Ovary (tissue), 9 donors: ENCODE results near the gene SLC6A6. TPM values are rescaled to one million over a fixed set of nuclear protein-coding genes. Genes with fewer than 3 reads are reported as not detected.

Source experiments
- DNase-seq, 5 donors: peaks; one replicate each; pipeline ENCODE4 v3.0.0-alpha.2; 2019 to 2020
- H3K27ac ChIP-seq, 2 donors: fragments of 200-600 bp; one replicate each; pipeline versions ENCODE4 v1.5.1 to v1.8.0; 2019 to 2022
- H3K27me3 ChIP-seq: fragments of 200-600 bp; one replicate; pipeline ENCODE4 v1.8.0; 2022
- H3K36me3 ChIP-seq: fragments of 200-600 bp; sonication (generic); one replicate; pipeline ENCODE4 v1.5.1; 2019
- H3K4me1 ChIP-seq: one replicate; pipeline ENCODE4 v1.8.1; 2013; ENCODE audit warnings: mild to moderate bottlenecking, moderate library complexity; ENCODE audit not compliant: insufficient read depth
- H3K4me3 ChIP-seq: fragments of 200-600 bp; sonication (generic); one replicate; pipeline ENCODE4 v1.5.1; 2017
- H3K9me3 ChIP-seq, 2 donors: fragments of 200-600 bp in 1 of 2; sonication (generic) in 1 of 2; one replicate each; pipeline versions ENCODE4 v1.5.1 to v1.8.1; 2013 to 2019; ENCODE audit warnings: mild to moderate bottlenecking in 1 of 2, moderate library complexity in 1 of 2
- EP300 ChIP-seq: sonication (generic); formaldehyde crosslinking; IDR thresholded peaks from one replicate; pipeline ENCODE4 v1.6.1; 2017; ENCODE audit warnings: antibody characterized with exemption
- POLR2A ChIP-seq: fragments of 450-650 bp; IDR thresholded peaks from one replicate; pipeline ENCODE4 v1.6.1; 2017; ENCODE audit warnings: antibody characterized with exemption, mild to moderate bottlenecking, moderate library complexity
- WGBS, 3 donors: extraction: QIAGEN DNeasy Blood & Tissue Kit in 1 of 3; methylation state at CpG; one replicate each; pipeline versions ENCODE4 v1.1.5 to v1.1.7; 2013 to 2017; 5-methylcytosine and 5-hydroxymethylcytosine counted together
- intact Hi-C, 4 donors: fragments of 100-400 bp; cut with DNase I; formaldehyde crosslinking; loops; one replicate each; pipeline versions ENCODE4 v1.11.0 to v1.15.1; 2022 to 2023
- polyA plus RNA-seq, 2 donors: library from polyadenylated mRNA; stranded (reverse); fragments of 200-250 nt in 1 of 2; fragments of 350-450 nt in 1 of 2; fragmentation: Illumina TruSeq in 1 of 2; extraction: RNeasy Lipid Tissue Mini Kit (QIAGEN cat#74804) in 1 of 2; gene quantifications; one replicate each; pipeline ENCODE4 v1.2.3, GENCODE V29; 2013 to 2014
- total RNA-seq, 7 donors: library from RNA; depleted of rRNA in 2 of 7; stranded (reverse); fragments of >200 nt in 2 of 7; fragmentation: NEBNext Ultra II Directional in 3 of 7; extraction: Animal tissue kit (Norgen Biotek cat#: 25700) in 3 of 7; gene quantifications; one replicate each; pipeline versions ENCODE4 v1.1.0 to v1.2.4, GENCODE V29; 2016 to 2023
- TF ChIP-seq, protein P1 (sequence below), 3 donors: fragments of 450-650 bp in 2 of 3; fragments of 200-600 bp in 1 of 3; IDR thresholded peaks; one replicate each; pipeline versions ENCODE4 v1.5.1 to v1.8.0; 2016 to 2022; ENCODE audit warnings: antibody characterized with exemption in 3 of 3, mild to moderate bottlenecking in 1 of 3
- donor health status: DM: no; HTN: no; CAD: no; lungs with moderate emphysema.
- donor health status: DM: no; HTN: no; CAD: no.
- donor health status: Bipolar disorder and iron deficiency.
- donor health status: DM: yes; HTN: yes; CAD: no.
- donor health status: DM: no; HTN: no; CAD: no.
- donor health status: DM: yes; HTN: yes; CAD: no.

Gene SLC6A6
- total and polyA plus RNA-seq, 9 donors: 32.5 to 141 (median 80.5) TPM

GRCh38 chr3:14475621-14476020, 73.2 kb downstream of the SLC6A6 start:
- no peak for DNase-seq
- H3K4me1 ChIP-seq: peaks cover 47% of the 10 kb centered on the region
- TF ChIP-seq, protein P1, sequence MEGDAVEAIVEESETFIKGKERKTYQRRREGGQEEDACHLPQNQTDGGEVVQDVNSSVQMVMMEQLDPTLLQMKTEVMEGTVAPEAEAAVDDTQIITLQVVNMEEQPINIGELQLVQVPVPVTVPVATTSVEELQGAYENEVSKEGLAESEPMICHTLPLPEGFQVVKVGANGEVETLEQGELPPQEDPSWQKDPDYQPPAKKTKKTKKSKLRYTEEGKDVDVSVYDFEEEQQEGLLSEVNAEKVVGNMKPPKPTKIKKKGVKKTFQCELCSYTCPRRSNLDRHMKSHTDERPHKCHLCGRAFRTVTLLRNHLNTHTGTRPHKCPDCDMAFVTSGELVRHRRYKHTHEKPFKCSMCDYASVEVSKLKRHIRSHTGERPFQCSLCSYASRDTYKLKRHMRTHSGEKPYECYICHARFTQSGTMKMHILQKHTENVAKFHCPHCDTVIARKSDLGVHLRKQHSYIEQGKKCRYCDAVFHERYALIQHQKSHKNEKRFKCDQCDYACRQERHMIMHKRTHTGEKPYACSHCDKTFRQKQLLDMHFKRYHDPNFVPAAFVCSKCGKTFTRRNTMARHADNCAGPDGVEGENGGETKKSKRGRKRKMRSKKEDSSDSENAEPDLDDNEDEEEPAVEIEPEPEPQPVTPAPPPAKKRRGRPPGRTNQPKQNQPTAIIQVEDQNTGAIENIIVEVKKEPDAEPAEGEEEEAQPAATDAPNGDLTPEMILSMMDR (IDR thresholded peaks at IDR 0.05): no peak
- no peak for TF ChIP-seq POLR2A
- TF ChIP-seq EP300: no peak
- intact Hi-C loops: no loop called here
- no peak overlapping the region for H3K4me3 ChIP-seq
- H3K27ac ChIP-seq: peak overlapping the region in 1 of 2 donors; percentile 85
- H3K27me3 ChIP-seq: no peaks in the 10 kb centered on the region
- 47 to 56% (median 49%) methylated on average over 7 of the region's 7 CpGs for WGBS, 3 donors
- H3K9me3 ChIP-seq: no peaks in the 10 kb centered on the region
- H3K36me3 ChIP-seq: no peaks in the 10 kb centered on the region

- Histone ChIP-seq H3K4me3 (no peak overlapping the region), H3K27me3 (no peaks in the 10 kb centered on the region), H3K27ac (peak overlapping the region in 1 of 2 donors; percentile 85), H3K36me3 (no peaks in the 10 kb centered on the region), H3K9me3 (no peaks in the 10 kb centered on the region), H3K4me1 (peaks cover 53% of the 10 kb centered on the region)
- no peak for TF ChIP-seq EP300
- TF ChIP-seq, protein P1 (IDR thresholded peaks at IDR 0.05): no peak
- no peak for TF ChIP-seq POLR2A
- intact Hi-C loops: no loop called here
- WGBS, 3 donors: 93 to 96% (median 94%) methylated on average over 13 of the region's 13 CpGs
- peak in 1 of 5 donors; percentile 25 for DNase-seq
Observed at GRCh38 chr3:14476583-14477265, 74.3 kb downstream of the SLC6A6 start.

- Histone ChIP-seq H3K9me3 (no peaks in the 10 kb centered on the region), H3K4me3 (no peak overlapping the region), H3K27ac (peak overlapping the region in 1 of 2 donors; percentile 85), H3K36me3 (no peaks in the 10 kb centered on the region), H3K27me3 (no peaks in the 10 kb centered on the region), H3K4me1 (peaks cover 51% of the 10 kb centered on the region)
- DNase-seq: peak in 2 of 5 donors; percentile 20 to 25
- intact Hi-C loops: no loop called here
- 89 to 93% (median 90%) methylated on average over 11 of the region's 11 CpGs for WGBS, 3 donors
- TF ChIP-seq EP300 (no peak), POLR2A (no peak)
- TF ChIP-seq, protein P1 (IDR thresholded peaks at IDR 0.05): no peak
Observed at GRCh38 chr3:14477311-14477935, 75.0 kb downstream of the SLC6A6 start.

DNA sequence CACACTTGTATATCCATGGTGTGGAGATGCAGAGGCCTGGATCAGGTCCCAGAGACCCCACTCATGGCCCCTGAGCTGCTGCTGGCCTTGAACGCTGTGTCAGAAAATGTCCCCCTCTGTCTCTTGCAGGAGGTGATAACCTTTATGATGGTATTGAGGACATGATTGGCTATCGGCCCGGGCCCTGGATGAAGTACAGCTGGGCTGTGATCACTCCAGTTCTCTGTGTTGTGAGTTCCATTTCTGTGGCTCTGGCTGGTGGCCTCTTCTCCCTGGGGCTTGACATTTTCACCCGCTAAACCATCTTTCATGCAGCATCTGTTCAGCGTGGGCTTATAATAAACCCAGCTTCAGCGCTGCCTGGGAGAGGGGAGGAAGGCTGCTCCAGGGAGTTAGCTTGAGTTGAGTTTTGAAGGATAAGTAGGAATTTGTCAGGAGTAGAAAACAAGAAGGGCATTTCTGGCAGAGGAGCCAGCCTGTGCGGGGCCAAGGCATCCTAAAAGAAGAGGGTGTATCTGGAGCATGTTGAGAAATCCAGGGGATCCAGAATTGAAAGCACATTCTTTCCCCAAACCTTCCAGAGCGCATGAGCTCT, 76.6 kb downstream of the SLC6A6 start:
- intact Hi-C loops: no loop called here
- Histone ChIP-seq H3K27ac (peak overlapping the region in 1 of 2 donors; percentile 85), H3K4me1 (peaks cover 46% of the 10 kb centered on the region), H3K4me3 (no peak overlapping the region), H3K27me3 (no peaks in the 10 kb centered on the region), H3K36me3 (no peaks in the 10 kb centered on the region), H3K9me3 (no peaks in the 10 kb centered on the region)
- WGBS, 3 donors: 36 to 58% (median 47%) methylated on average over 8 of the region's 8 CpGs
- TF ChIP-seq, protein P1 (IDR thresholded peaks at IDR 0.05): no peak
- TF ChIP-seq POLR2A: no peak
- no peak for TF ChIP-seq EP300
- DNase-seq: peak in 2 of 5 donors; percentile 49 to 57
